GM10266 (cell line): ENCODE measurements around the gene DENND6B.

ENCODE experiments used
- DNase-seq: peaks from one replicate; pipeline ENCODE4 v3.0.0; 2012; ENCODE audit errors: extremely low spot score
- CTCF ChIP-seq: IDR thresholded peaks from 2 replicates; pipeline ENCODE4 v1.5.1; 2012; ENCODE audit warnings: mild to moderate bottlenecking, low read depth; ENCODE audit not compliant: control insufficient read depth, insufficient read depth; ENCODE audit errors: missing control alignments

Gene DENND6B

GRCh38 chr22:50281957-50282356, 44.9 kb downstream of the DENND6B start:
- TF ChIP-seq CTCF, result no peak
- no peak for DNase-seq

- no peak for TF ChIP-seq CTCF
- DNase-seq, result no peak
Measured at GRCh38 chr22:50281384-50281760, 45.4 kb downstream of the DENND6B start.

- no peak for DNase-seq
- TF ChIP-seq CTCF, result no peak
Measured at GRCh38 chr22:50280708-50281383, 46.0 kb downstream of the DENND6B start.

- TF ChIP-seq CTCF, result no peak
- no peak for DNase-seq
Measured at GRCh38 chr22:50280022-50280707, 46.6 kb downstream of the DENND6B start.

- DNase-seq, result no peak
- no peak for TF ChIP-seq CTCF
Measured at GRCh38 chr22:50278956-50279619, 47.7 kb downstream of the DENND6B start.

GRCh38 chr22:50278461-50278860, 48.4 kb downstream of the DENND6B start:
- TF ChIP-seq CTCF, result no peak
- DNase-seq, result no peak

GRCh38 chr22:50277761-50278160, 49.1 kb downstream of the DENND6B start:
- TF ChIP-seq CTCF, result no peak
- no peak for DNase-seq
